LHCN-M2 (cell line): ENCODE measurements around the gene DNAJB13. TPM values are rescaled to one million over a fixed set of nuclear protein-coding genes. Genes with fewer than 3 reads are reported as not detected.
"Not testable (repeated sequence)": the region's sequence is repeated elsewhere in the genome, so short reads cannot be mapped to it uniquely, and the experiment has no call there.

Experiments used
- DNase-seq: peaks from one replicate; pipeline ENCODE4 v3.0.0-alpha.2; 2012; ENCODE audit warnings: low read depth
- total RNA-seq: library from RNA; depleted of rRNA; stranded (reverse); fragments of >200 nt; gene quantifications from 2 replicates; pipeline ENCODE4 v1.2.3, GENCODE V29; 2014

DNAJB13 gene
- total RNA-seq, 1 experiment from 2014 or later, result not detected

DNA sequence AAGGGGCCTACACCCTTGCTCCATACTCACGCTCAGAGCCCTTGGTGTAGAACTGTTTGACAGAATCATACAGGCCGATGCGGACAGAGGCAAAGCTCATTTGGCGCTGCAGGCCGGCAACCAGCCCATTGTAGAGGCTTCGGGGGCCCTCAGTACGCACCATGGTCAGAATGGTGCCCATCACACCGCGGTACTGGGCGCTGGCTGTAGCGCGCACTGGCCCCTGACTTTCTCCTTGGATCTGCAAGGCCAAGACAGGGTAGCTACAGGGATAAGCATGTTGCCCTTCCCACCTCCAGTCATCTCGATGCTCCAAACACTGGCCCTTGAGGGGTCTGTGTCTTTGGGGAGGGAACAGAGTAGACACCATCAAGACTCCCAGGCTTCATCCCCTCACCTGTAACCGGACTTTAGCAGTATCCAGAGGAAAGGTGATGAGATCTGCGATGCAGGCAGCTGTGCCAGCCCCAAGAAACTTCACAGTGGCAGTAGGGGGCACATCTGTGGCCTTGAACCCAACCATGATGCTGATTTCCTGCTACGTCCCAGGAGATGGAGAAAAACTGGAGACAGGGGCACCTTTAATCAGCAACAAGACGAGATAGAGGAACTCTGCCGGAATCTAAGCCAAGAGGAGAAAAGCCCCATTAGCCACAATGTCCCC, 27.2 kb downstream of the DNAJB13 start:
- DNase-seq, result no peak

DNA sequence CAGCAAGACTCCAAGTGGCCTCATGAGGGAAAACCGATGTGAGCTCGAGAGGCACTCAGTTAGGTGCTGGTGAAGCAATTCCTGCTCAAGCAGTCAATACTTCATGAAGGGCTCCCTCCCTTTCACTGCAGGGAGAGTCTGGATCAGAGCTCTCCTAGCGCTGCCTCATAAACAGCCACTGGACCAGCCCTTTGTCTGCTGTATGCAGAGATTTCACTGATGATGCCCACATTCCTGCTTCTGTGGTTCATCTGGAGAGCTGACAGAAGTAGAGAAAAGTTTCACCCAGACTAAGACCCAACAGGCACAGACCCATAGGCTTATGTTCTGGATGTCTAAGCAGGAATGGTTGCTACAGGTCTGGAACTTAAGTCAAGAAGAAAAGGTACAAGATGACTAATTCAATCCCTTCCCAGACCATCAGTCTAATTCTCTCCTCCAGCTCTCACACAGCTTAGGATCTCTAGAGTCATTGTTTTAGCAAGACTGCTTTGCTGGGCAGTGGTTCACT, 27.8 kb downstream of the DNAJB13 start:
- DNase-seq, result no peak

DNA sequence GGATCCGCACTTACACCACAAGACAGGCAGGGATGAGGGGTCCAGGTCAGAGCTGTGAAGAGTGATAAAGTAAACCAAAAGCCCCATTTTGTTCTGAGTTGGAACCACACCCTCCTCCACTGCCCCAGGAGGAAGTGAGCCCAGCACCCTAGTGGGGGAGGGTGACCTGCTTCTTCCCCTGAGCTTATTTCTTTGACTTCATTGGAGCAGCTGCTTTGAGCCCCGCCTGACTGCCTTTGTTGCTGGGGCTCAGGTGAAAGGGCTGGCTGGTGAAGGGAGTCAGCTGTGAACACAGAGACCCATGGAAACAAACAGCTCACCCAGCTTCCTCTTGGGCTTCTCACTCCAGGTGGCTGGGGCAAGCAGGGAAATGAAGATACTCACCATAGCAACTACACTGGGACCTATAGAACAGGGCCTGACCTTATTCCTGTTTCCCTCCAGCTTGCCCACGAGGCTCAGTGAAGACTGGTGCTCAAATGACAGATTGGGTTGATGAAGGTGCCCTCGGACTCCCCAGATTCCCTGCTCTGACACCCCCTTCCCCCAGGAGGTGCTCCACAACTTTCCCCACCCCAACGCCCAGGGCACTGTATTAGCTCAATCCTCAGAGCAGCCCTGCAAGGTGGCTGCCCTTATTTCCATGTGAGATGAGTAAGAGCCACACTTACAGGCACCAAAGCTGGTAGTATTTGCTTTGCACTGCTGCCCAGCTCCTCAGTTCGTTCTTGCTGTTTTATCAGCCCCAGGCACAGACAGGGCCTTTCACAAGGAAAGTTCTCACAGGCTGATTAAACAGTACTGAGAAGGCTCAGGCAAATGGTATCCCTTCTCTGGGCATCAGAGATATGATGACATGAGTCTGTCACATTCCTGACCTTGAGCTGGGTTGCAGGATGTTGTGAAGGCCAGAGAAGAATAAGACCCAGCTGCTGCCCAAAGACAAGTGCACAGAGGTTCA, 29.5 kb downstream of the DNAJB13 start:
- DNase-seq, result no peak

DNA sequence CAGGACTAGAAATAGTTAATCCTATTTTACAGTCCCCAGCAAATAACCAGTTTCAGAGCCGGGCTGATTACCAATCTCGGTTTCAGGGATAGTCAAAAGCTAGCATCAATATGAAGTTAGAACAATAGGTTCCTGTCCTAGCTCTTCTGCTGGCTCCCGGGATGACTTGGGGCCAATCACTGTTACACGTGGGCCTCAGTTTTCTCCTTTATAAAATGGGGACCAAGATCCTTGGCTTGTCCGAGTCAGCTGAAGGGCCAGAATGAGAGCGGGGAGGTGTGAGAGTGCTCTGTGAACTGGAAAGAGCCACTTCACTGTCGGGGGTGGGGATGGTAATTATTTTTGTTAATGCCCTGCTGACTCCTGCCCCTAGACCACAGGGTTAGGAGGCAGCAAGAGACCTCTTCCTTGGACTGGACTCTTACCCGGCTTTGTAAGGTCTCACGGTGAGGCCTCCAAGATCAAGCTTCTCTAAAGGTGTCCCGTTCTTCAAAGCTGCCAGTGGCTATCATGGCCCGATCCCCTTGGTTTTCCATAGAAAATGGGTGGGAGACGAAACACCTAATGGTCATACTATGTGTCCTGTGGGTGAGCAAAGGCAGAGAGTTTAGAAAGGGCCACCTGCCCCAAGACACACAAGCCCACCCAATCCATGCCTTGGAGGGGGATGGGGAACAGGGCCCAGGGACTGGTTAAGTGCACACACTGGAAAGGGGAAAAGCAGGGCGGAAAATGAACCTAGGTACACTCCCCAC, 30.4 kb downstream of the DNAJB13 start:
- no peak for DNase-seq

DNA sequence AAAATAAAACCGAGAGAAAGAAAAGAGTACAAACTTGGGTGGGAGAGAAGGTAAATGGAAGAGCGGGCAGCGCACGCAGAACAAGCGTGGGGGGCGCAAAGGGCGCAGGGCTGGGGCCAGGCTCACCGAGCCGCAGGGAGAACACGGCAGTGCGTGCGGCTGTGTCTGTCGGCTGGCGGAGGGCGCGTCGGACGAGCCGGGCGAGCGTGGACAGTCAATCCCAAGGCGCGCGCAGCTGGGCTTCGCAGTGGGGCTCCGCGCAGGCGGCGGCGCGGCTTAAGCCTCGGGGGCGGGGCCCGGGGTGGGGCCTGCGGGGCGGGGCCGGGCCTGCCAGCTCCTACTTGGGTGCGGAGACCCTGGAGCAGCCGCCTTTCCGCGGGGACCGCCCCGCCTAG, 31.8 kb downstream of the DNAJB13 start, which contains the start of gene UCP2:
TSS of gene UCP2 (minus strand) at position 249 of the 395 bp plus-strand sequence. CDS start 4,465 bp downstream, outside the sequence.
- peak; percentile 77 for DNase-seq

DNA sequence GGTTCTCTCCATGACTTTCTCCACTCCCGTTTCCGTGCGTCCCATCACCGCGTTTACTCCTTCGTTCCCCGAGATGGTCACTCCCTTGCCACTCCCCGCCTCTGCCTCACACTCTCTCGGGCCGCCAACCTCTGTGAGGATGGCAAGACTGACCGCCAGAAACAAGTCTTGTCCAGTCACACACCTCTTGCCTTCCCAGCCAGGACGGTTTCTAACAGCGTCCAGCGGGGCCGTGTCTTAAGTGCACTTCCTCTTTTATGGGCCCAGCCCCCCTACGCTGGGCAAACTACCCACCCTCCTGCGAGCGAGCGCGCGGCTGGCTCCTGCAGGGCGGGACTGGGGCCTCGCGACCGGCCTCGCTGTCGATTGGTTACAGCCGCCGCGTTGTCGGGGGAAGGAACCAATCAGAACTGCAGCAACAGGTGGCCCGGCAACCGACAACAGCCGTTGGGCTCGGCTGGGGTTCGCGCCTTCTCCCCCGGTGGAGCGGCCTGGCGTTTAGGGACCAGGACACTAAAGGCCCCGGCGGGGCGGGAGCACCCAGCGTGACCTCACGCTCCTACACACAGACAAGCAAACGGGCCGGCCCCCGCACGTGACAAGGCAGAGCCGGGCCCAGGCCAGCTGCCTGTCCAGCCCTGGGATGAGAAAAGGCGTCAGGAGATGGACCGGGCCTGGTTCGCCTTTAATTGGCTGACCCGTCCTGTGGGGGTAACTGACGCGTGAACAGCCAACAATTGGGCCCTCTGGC, 32.3 kb downstream of the DNAJB13 start:
- DNase-seq, result peak; percentile 88

DNA sequence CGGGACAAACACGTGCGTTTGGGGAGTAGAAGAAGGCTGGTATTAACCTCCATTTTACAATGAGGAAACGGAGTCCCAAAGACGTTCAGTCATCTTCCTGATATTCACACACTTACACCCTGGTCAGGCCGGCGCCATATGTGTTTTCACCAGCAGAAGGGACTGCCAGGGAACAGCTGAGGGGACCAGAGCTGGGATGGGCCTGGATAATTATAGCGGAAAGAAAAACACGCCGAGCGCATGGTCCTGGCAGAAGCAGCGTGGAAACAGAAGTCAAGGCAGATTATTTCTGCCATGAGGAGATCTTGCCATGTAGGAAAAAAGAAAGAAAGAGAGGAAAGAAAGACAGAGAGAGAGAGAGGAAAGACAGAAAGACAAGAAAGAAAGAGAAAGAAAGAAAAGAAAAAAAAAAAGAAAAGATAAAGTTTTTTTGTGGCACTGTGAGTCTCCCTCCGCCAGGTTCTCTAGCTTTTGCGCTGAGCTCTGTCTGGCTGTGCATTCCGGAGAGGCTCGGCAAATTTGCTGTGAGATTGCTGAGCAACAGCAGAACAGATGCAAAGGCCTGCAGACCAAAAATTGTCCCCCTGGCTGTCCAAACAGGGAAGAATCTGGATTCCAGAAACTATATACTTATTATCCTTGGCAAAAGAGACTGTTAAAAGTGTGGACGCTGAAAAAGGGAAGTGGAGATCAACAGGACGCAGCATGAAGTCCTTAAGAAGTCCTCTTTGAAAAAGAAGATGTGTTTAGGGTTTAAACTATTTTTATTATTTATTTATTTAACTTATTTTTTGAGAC, 33.1 kb downstream of the DNAJB13 start:
- no peak for DNase-seq

DNA sequence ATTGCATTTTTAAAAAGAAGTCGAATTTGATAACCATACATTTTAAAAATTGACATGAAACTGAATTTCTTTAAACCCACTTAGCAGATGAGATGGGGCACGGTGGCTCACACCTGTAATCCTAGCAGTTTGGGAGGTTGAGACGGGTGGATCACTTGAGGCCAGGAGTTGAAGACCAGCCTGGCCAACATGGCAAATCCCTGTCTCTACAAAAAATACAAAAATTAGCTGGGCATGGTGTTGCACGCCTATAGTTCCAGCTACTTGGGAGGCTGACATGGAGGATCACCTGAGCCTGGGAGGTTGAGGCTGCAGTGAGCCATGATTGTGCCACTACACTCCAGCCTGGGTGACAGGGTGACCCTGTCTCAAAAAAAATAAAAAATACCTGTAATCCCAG, 34.8 kb downstream of the DNAJB13 start:
- not testable (repeated sequence) for DNase-seq

DNA sequence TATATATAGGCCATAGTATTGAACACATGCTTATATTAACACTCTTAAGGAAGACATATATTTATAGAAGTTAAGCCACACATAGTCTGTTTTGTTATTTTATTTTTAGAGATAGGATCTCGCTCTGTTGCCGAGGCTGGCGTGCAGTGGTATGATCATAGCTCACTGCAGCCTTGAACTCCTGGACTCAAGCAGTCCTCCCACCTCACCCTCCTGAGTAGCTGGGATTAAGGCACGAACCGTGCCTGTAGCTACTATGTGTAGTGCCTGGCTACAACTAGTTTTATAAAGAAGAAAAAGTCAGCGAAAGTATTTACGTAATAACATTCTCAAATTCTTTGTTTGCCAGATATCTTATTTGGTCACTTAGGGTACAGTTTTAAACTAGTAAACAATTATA, 37.4 kb downstream of the DNAJB13 start:
- no peak for DNase-seq

DNA sequence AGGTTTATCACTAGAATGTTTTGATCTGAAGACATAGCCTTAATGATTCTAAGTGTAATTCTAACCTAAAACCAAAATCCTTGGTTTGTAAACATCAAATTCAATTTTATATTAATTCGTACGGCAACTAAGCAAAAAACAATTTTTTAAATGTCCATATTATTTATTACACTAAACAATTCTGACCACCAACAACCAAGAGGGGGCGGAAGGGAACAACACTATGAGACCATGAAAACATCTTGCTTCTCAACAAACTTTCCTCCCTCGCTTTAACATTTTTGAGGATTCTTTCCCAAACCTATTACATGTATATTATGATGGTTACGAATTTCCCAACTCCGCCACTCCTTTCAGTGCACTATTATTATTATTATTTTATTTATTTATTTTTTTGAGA, 38.3 kb downstream of the DNAJB13 start:
- DNase-seq, result no peak

DNA sequence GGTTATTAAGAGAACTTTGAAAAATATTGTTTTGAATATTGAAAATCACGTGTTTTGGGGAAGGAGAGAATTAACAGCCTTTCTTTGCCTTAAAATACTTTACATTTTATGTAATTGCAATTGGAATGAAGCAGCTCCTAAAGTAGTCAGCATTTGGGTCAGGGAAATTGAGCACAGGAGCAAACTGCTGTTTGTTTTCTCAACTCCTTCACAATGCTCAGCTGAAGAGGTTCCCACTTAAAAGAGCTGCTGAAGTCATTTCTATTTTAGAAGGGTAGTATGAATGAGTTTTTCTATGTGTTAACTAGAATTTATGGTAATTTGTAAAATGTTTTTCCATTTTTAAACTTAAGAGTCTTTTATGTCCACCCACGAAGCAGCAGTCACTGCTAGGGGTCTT, 39.9 kb downstream of the DNAJB13 start:
- DNase-seq, result no peak

DNA sequence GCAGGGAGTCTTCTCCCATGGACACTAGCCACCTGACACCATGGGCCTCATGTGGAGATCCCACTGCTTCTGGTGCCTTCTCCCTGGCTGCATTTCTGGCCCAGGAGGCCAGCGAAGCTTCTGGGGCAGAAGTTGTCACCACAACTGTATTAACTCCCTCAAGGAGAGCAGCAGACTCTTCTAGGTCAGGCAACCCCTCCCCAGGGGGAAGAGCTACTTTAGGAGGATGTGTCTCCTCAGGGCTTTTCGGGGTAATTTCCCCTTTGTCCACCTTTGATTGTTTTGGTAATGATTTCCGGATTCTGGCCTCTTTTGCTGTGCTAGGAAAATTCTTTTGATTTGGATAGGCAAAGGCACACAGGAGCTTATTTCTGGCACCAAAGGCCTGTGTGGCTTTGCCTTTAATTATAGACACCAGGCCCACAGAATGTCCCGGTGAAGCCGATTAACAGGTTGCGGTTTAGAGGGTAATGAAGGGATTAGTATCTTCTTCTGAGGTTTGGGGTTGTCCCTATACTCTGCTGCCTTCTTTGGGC, 40.7 kb downstream of the DNAJB13 start:
- DNase-seq, result no peak

DNA sequence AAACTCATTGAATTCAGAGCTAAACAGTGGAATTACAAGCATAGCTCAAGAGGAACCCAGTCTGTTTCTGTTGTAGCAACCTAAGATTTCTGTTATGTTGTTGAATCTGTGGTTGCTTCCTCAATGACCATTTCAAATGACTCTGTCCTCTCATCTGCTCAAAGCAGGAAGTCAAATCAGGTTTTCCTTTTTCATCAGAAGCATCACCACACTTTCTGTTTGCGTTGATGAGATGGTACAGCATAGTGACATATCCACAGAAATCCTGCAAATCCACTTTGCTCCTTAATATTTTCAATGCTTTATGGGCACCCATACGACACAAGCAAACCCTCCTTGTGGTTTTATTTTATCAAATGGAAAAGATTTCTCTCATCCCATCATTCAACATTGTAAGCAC, 44.4 kb downstream of the DNAJB13 start:
- no peak for DNase-seq

DNA sequence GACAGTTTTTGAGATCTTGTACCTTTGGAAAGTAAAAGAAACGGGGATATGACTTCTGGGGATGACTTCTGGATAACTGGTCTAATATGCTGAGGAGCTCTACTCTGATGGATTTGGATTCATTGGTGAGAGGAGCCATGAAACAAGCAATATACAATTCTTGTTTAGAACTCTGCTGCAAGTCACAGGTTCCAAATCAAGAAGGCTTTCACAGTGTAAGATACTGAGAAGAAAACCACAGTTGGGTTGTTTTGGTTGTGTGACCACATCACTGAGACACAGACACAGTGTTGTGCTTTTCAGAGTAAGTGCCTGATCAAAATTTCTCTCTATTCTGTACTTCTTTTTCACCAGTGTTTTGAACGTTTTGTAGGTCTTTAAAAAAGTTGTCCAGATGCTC, 44.9 kb downstream of the DNAJB13 start:
- DNase-seq, result no peak

DNA sequence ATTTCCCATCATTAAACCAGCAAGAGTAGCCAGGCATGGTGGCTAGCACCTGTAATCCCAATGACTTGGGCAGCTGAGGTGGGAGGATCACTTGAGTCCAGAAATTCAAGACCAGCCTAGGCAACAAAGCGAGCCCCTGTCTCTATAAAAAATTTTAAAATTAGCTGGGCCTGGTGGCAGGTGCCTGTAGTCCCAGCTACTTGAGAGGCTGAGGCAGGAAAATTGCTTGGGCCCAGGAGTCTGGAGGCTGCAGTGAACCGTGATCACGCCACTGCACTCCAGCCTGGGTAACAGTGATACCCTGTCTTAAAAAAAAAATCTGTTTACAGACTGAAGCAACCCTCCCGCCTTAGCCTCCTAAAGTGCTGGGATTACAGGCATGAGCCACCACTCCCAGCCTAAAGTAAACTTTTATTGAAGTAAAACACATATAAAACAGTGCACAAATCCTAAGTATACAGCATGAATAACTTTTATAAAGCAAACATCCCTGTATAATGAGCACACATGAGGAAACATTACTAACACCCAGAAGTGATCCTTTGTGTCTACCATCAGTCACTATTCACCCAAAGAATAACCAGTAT, 45.4 kb downstream of the DNAJB13 start:
- no peak for DNase-seq

DNA sequence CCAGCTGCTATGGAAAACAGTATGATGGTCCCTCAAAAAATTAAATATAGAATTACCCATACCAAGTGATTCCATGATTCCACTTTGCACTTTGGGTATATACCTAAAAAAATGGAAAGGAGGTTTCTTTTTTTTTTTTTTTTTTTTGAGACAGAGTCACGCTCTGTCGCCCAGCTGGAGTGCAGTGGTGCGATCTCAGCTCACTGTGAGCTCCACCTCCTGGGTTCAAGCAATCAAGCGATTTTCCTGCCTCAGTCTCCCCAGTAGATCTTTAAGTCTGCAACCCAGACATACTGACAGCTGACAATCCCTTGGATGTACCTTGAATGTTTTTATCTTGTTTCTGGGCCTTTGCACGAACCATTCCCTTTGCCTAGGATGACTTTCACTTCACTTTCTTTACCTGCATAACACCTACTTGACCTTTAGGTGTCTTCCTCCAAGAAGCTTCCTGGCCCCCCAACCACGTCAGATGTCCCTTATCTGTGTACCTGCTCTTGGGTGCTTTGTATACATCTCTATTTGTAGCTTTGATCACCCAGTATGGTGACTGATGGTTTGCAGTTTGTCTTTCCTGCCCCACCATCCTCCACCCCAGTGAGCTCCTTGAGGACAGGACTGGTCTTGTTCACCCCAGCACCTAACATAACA, 46.4 kb downstream of the DNAJB13 start:
- DNase-seq, result no peak

DNA sequence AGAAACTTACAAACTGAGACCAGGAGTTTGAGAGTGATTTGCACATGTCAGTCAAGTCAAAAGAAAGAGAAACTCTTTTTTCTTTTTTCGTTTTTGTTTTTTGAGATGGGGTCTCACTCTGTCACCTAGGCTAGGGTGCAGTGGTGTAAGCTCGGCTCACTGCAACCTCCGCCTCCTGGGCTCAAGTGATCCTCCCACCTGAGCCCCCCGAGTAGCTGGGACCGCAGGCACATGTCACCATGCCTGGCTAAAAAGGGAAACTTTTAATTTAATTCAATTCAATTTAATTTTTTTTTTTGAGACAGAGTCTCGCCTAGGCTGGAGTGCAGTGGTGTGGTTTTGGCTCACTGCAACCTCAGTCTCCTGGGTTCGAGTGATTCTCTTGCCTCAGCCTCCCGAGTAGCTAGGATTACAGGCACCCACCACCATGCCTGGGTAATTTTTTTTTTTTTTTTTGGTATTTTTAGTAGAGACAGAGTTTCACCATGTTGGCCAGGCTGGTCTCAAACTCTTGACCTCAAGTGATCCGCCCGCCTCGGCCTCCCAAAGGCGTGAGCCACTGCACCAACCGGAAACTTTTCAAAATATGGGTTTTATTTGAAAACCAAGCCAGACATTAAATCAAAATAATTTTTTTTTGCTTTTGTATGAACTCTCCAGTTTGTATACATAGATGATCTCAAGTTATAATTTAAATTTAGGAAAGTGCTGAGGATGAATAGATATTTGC, 48.2 kb downstream of the DNAJB13 start:
- DNase-seq, result no peak

DNA sequence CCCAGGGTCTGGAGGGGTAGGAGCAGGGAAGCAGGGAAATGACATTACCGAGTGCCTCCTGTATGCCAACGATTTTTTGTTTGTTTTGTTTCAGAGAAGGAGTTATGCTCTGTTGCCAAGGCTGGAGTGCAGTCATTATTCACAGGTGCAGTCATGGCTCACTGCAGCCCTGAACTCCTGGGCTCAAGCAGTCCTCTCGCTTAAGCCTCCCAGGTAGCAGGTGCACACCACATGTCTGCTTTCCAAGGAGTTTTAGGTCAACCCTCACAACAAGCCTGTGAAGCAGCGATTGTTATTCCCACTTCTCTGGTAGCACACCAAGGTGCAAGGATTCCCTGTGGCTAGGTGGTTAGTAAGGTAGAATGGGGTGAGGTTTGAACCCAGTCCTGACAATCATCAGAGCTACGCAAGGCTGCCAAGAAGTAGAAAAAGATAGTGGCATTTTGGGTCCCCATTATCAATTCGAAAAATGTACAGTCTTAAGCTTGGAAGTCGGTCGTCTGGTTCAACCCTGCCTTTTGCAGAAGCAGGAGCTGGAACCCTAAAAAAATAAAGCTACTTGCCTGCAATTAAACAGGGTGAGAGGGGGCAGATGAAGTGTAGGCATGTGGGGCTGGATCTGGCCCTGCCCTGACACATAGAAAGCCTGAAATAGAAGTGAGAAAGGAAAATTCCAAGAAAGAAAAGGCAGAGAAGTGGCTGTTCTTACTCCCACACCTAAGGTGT, 48.9 kb downstream of the DNAJB13 start:
- DNase-seq, result no peak
